DMS53 treated with DMSO at 0.1 percent for 48 hours (cell line): ENCODE measurements around the gene NDUFC2.
"Not testable (repeated sequence)": the region's sequence is repeated elsewhere in the genome, so short reads cannot be mapped to it uniquely, and the experiment has no call there.

Source experiments
- DNase-seq: peaks from one replicate; lab custom pipeline; 2025; ENCODE audit not compliant: unreplicated experiment; lab: John Stamatoyannopoulos, UW

NDUFC2 gene

DNA sequence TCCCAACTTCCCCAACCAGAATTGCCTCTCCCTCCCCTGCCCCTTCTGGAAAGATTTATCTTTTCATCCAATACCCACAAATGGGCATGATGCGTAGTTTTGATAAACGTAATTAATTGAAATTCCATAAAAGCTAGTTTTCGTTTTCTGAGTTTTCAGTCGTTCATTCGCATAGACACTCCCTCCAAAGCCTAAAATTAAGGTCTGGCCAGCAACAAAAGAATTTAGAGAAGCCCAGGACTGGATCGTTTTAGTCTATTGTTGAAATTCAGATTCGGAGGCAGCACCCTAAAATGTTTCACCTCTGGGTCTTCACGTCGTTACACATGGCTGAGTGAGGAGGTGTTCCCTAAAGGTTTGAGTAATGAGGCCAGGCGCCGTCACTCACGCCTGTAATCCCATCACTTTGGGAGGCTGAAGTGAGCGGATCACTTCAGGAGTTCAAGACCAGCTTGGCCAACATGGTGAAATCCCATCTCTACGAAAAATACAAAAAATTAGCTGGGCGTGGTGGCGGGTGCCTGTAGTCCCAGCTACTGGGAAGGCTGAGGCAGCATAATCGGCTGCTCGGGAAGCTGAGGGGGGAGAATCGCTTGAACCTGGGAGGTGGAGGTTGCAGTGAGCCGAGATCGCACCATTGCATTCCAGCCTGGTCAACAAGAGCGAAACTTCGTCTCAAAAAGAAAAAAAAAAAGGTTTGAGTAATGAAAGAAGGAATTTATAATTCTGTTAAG lies 589 bp upstream of the NDUFC2 start:
- DNase-seq, result peak; percentile 79

- DNase-seq, result no peak
These were observed 1.2 kb downstream of the NDUFC2 start for GRCh38 chr11:78078218-78079167.

DNA sequence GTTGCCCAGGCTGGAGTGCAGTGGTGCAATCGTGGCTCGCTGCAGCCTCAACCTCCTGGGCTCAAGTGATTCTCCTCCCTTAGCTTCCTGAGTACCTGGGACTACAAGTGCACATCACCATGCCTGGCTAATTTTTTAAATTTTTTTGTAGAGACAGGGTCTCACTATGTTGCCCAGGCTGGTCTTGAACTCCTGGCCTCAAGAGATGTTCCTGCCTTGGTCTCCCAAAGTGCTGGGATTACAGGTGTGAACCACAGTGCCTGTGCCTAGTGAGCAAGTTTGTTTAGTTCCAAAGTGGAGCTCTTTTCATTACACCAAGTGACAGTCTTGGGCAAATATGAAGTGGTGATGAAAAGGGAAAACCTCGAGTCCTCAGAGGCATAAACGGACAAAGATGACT lies 2.1 kb downstream of the NDUFC2 start:
- not testable (repeated sequence) for DNase-seq

GRCh38 chr11:78076733-78077403 lies 2.8 kb downstream of the NDUFC2 start:
- no peak for DNase-seq

GRCh38 chr11:78074756-78075155 lies 4.9 kb downstream of the NDUFC2 start:
- no peak for DNase-seq

DNA sequence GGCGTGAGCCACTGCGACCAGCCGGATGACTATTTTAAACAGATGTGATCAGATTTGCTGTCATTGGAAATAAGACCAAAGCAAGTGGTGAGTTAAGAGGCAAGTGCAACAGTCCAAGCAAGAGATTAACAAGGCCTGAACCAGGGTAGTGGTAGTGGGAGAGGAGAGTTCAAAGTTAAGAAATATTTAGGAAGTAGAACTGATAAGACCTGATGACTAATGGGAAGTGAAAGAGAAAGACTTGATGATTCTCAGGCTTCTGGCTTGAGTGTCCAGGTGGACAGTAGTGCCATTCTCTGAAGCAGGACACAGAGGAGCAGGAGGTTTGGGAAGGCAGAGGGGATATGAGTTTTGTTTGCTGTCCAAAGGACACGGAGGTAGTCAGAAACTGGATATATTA lies 7.2 kb downstream of the NDUFC2 start:
- DNase-seq, result no peak

DNA sequence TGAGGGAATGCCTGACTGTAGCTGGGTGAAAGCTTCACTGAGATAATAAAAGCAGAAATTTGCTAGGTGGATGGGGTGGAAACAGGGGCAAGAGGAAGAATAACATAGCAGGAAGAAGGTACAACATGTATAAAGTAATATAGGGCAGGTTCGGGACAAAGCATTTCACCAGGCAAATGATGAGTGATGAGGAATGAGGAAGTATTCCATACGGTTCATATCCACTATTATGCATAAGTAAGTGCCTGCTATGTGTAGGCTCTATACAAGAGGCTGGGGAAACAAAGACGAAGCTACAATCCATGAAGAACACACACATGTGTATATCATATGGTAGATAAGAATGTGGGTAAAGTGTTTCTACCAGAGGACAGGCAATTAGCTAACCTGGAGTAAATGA lies 7.9 kb downstream of the NDUFC2 start:
- no peak for DNase-seq

GRCh38 chr11:78070621-78071020 lies 9.0 kb downstream of the NDUFC2 start:
- DNase-seq, result no peak

DNA sequence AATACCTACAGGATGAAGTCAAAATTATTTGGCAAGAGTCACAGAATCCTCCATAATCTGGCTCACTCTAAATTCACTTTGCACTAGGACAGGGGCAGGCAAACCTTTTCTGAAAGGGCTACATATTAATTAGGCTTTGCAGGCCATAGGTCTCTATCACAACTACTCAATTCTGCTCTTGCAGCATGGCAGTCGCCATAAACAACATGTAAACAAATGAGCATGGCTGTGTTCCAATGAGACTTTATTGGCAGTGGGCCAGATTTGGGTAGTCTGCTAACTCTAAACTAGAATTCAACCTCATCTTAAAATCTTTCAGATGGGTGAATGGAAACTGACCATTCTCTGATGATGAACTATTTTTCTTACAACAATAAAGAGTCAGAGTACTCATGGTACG lies 10.2 kb downstream of the NDUFC2 start:
- DNase-seq, result no peak

DNA sequence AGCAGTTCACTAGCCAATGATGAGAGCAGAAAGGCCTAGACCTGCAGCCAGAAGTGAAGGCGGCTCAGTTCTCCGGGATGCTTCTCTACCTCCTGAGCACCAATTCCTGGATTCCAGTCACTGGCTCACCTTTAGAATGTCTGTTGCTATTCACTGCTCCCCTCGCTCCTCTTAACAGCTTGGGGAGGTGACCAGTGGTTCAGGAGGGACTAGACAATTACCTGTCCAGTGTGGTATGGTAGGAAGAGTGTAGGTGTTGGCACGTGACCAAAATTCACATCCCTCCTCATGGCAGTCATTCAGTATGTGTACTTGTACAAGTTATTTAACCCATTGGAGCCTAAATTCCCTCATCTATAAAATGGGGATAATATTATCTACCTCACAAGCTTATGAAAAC lies 12.0 kb downstream of the NDUFC2 start:
- no peak for DNase-seq

- no peak for DNase-seq
These were observed 13.2 kb downstream of the NDUFC2 start for GRCh38 chr11:78066471-78066870.

DNA sequence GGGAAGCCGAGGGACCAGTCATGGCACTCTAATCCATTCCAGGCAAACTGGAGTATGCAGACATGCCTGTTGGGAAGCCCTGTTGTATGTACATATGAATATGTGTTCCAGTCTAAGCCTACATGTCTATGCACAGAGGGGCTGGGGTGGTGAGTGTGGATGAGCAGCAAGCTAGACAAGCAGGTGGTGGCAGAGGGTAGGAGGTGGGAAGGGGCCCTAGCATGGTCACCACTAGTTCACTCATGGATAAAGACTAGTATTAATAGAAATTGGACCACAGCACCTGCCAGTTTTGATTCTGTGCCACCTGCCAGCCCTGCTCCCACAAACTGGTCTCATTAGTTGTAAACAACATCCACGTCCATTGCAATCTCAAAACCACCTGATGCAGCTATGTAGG lies 14.5 kb downstream of the NDUFC2 start:
- no peak for DNase-seq

DNA sequence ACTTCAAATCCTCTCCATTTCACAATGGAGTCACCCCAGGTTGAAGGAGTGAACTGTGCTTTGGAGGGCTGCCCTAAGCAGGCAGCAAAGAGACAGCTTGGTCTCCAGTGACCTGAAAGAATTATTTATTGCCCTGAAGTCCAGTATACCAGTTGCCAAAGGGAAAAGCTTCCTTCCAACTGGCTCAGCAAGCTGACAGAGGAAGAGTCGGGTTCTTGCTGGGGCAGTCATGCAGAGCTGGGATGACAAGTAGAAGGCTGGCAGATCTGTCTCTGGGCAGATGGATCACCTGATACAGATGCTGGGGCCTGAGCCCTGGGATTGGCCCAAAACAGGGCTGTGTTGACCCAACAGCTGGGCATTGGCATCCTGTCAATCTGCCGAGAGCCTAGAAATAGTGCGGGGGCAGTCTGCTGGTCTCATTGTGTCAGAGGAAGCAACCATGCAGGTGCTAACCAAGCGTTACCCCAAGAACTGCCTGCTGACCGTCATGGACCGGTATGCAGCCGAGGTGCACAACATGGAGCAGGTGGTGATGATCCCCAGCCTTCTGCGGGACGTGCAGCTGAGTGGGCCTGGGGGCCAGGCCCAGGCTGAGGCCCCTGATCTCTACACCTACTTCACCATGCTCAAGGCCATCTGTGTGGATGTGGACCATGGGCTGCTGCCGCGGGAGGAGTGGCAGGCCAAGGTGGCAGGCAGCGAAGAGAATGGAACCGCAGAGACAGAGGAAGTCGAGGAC lies 16.1 kb downstream of the NDUFC2 start, which contains the start of gene THRSP:
Gene THRSP, plus strand, starts transcription at position 422 of the 742 bp plus-strand sequence. Its CDS starts 21 bp downstream, at position 443.
- DNase-seq, result no peak

DNA sequence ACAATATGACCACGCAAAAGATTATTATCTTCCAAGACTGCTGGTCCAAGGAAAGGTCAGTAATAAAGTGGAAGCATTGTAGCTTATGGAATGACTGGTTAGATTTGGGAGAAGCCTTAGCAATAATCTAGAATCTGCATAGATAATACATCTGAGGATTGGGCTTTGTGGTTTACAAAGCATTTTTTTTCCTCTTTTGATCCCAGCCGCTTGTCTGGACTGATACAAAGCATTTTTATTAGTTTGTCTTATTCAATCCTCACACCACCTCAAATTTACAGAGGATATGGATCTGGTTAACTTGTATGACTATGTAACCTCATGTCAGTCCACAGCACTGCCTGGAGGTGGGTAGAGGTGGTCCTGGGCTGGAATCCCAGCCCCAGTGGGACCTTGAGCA lies 17.0 kb downstream of the NDUFC2 start:
- no peak for DNase-seq

DNA sequence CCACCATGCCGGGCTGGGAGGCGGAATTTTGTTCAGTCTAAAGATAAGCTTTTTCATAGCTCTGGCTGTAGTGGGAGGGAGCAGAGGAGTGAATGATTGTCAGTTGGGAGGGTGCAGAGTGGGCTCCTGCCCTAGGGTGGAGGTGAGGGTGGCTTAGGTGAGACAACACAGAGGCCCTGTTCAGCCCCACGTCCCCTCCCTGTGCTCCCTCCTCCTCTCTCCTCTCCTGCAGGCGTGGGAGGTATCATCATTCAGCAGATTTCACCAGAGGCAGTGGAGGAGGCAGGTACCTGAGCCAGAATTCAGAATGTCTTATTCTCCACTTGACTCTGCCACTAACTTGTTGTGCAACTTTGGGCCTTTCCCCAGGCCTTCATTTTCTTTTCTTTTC lies 17.7 kb downstream of the NDUFC2 start:
- DNase-seq, result no peak

DNA sequence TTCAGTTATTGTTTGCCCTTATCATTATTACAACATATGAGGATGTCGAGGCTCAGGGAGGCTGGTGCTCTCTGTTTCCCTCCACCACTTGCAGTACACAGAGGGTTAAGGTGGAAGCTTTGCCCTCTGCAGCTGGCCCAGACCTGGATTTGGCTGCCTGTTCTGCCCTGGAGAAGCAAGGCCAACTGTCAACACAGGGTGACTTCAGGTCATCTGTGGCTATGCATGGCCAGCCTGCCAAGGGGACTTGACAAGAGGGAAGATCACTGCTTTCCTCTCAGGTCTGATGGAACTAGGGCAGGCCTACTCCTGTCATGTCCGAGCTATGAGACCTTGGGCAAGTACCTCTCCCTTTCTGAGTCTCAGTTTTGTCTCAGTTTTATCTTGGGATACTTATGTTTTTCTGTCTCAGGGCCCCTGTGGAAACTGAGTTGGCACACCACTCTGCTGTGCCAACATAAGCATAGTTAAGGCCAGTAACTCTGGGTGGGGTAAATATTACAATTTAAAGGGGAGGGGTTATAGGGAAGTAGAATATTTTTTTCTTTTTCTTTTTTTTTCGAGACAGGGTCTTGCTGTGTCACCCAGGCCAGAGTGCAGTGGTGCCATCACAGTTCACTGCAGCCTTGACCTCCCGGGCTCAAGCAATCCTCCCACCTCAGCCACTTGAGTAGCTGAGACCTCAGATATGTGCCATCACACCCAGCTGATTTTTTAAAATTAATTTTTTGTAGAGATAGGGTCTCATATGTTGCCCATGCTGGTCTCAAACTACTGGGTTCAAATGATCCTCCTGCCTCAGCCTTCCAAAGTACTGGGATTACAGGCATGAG lies 18.4 kb downstream of the NDUFC2 start:
- DNase-seq, result peak; percentile 15

- DNase-seq, result no peak
These were observed 19.1 kb downstream of the NDUFC2 start for GRCh38 chr11:78060533-78060932.

DNA sequence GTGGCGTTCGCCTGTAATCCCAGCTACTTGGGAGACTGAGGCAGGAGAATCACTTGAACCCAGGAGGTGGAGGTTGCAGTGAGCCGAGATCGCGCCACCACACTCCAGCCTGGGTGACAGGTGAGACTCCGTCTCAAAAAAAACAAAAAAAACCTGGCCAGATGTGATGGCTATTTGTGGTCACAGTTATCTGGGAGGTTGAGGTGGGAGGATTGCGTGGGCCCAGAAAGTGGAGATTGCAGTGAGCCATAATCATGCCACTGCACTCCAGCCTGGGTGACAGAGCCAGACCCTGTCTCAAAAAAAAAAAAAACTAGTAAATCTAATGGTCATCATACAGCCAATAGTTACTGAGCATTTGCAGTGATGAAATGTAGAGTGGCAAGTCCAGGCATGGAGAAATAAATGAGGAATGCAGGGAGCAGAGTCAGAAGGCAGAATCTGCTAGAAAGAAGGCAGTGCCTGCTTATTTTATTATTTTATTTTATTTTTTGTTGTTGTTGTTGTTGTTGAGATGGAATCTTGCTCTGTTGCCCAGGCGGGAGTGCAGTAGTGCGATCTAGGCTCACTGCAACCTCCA lies 19.8 kb downstream of the NDUFC2 start:
- DNase-seq, result not testable (repeated sequence)

DNA sequence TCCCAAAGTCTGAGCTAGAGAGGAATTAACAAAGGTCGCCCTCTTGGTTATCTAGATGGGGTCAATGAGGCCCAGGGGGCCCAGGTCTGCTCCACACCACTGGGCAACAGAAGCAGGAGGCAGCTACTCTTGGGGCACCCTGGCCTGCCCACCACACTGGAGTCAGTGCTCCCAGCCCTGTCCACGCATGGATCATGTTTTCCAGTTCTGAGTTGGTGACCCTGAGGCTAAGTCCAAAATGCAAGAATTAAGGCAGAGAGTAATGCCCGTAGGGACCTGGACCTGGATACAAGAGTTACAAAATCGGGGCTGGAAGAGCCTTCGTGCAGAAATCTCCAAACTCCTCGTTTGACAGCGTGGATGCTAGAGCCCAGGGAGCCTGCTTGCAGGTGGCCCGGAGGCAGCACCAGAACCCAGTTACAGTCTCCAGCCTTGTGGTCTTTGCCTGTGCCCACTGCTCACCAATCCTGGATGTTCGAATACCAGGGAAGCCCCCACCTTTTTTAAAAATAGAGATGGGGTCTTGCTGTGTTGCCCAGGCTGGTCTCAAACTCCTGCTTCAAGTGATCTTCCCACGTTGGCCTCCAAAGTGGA lies 22.1 kb downstream of the NDUFC2 start:
- DNase-seq, result no peak
